KOPT-K1 (cell line): ENCODE results near the gene PLD4.

Experiments used
- H3K27ac ChIP-seq: fragments of 200-600 bp; sonication (generic); 2 replicates; pipeline ENCODE4 v1.5.1; 2016; ENCODE audit warnings: antibody characterized with exemption, mild to moderate bottlenecking, low read depth, low read length; ENCODE audit not compliant: poor library complexity, severe bottlenecking
- H3K36me3 ChIP-seq: fragments of 200-600 bp; sonication (generic); 2 replicates; pipeline ENCODE4 v1.5.1; 2017; ENCODE audit warnings: antibody characterized with exemption, mild to moderate bottlenecking, low read length, moderate library complexity; ENCODE audit not compliant: insufficient read depth
- H3K9me3 ChIP-seq: fragments of 200-600 bp; sonication (generic); 2 replicates; pipeline ENCODE4 v1.5.1; 2017; ENCODE audit warnings: antibody characterized with exemption, low read length, mild to moderate bottlenecking; ENCODE audit not compliant: insufficient read depth, poor library complexity, severe bottlenecking

PLD4 gene, protein sequence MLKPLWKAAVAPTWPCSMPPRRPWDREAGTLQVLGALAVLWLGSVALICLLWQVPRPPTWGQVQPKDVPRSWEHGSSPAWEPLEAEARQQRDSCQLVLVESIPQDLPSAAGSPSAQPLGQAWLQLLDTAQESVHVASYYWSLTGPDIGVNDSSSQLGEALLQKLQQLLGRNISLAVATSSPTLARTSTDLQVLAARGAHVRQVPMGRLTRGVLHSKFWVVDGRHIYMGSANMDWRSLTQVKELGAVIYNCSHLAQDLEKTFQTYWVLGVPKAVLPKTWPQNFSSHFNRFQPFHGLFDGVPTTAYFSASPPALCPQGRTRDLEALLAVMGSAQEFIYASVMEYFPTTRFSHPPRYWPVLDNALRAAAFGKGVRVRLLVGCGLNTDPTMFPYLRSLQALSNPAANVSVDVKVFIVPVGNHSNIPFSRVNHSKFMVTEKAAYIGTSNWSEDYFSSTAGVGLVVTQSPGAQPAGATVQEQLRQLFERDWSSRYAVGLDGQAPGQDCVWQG

DNA sequence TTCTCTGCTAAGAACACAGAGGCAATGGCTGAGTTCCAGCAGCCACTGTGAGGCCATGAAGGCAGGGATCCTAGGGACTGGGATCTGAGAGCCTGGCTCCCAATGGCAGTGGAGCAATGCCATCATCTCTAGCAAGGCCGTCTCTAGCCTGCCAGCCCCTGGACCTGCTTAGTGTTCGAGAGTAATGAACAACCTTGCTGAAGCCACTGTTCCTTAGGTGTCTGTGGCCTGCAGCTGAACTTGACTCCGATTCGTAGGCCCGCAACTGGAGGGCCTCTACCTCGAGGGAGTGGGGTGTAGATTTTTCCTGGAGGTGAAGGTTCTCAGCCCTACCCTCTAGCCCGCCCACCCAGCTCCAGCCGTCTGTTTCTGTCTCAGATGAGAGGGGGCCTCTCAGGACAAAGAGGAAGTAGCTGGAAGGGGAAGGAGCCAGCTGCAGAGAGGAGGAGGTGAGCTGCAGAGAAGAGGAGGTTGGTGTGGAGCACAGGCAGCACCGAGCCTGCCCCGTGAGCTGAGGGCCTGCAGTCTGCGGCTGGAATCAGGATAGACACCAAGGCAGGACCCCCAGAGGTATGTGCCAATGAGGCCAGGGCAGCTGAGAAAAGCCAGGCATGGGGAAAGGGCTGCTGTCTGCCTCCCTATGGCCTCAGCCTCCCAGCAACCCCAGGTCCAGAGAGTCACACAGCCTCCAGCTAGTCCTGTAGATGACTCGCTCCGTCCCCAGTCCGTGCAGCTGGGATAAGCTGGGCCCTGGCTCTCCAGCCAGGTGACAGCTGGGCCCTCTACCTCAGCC is at the start of gene PLD4:
Gene PLD4, plus strand, starts transcription at position 459 of the 793 bp plus-strand sequence. CDS start 2,262 bp downstream, outside the sequence.
- Histone ChIP-seq H3K27ac (no peak within 1 kb of the TSS), H3K36me3 (no peaks in the 10 kb centered on the region), H3K9me3 (peaks cover 14% of the 10 kb centered on the region)

DNA sequence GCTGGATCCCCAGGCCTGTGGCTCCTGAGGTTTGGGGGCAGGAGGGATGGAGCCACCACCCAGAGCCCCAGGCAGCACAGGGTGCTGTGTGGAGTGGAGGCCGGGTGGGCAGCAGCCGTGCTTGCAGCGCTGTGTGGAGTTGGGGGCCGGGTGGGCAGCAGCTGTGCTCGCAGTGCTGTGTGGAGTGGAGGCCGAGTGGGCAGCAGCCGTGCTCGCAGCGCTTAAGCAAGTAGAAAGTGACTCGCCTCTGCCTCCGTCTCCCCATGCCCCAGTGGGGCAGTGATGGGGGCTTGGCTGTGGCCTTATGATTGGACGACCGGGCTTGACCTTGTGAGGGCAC is 49.3 kb upstream of the PLD4 start:
- Histone ChIP-seq H3K9me3 (no peaks in the 10 kb centered on the region), H3K36me3 (no peaks in the 10 kb centered on the region), H3K27ac (no peak overlapping the region)

DNA sequence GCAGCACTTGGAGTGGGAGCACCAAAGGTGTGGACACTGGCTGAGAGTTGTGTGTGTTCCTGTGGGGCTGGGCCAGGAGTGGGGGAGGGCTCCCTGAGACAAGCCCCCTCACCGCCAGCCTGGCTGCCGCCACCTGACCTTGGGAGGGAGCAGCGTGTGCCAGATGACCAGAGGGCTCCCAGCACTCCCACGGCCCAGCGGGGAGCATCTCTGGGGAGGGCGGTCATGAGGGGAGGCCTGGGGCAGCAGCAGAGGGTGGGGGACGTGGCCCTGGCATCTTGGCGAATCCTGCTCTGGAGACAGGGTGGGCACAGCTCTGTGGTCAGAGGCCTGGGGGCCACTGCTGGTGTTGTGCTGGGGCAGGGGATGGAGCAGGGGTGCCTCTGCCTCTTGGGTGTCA is 48.9 kb upstream of the PLD4 start:
- no peaks in the 10 kb centered on the region for H3K36me3 ChIP-seq

DNA sequence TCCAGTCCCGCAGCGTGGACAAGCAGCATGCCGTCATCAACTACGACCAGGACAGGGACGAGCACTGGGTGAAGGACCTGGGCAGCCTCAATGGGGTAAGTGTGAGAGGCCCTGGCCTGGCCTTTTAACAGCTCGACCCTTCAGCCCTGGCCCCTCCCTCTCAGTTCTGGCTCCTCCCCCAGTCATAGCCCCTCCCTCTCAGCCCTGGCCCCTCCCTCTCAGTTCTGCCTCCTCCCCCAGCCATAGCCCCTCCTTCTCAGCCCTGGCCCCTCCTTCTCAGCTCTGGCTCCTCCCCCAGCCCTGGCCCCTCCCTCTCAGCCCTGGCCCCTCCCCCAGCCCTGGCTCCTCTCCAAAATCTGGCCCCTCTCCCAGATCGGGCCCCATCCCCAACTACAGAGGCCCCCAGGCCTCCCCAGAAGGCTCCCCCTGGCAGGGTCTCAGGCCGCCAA is 48.4 kb upstream of the PLD4 start:
- Histone ChIP-seq H3K9me3 (no peaks in the 10 kb centered on the region), H3K27ac (no peak overlapping the region), H3K36me3 (no peaks in the 10 kb centered on the region)

More for the DNA sequence above, 48.9 kb upstream of the PLD4 start:
- H3K9me3 ChIP-seq: no peaks in the 10 kb centered on the region
- no peak overlapping the region for H3K27ac ChIP-seq

DNA sequence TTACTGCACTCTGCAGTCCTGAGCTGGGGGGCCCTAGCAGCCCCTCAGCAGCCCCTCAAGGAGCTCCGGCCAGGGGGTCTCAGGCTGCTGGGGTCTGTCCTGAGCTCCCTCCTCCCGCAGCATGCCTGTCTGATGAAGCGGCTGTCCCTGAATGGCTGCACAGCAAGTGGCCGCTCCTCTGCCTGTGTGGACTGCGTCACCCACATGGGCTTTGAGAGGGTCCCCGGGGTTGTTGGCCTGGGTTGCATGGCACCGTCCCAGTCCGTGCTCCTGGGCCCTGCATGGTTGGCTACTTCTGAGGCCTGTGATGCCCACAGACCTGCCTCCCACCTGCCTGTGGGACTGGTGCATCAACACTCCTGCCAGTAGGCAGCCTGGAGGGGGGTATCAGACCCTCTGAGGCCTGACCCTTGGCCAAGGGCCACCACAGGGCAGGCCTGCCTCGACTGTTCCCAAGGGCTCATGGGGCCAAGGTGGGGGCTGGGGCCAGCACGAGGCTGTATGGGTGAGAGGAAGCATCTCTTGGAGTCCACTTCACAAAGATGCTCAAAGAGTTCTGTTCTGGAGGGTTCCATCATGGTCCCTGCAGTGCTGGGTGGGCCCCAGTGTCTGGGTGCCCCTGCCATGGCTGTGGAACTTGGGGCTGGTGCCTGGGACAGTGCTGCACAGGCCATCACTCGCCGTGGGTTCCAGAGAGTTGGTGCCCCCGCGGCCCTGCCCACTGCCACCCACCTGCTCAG is 47.4 kb upstream of the PLD4 start:
- Histone ChIP-seq H3K9me3 (no peaks in the 10 kb centered on the region), H3K27ac (no peak overlapping the region), H3K36me3 (no peaks in the 10 kb centered on the region)

DNA sequence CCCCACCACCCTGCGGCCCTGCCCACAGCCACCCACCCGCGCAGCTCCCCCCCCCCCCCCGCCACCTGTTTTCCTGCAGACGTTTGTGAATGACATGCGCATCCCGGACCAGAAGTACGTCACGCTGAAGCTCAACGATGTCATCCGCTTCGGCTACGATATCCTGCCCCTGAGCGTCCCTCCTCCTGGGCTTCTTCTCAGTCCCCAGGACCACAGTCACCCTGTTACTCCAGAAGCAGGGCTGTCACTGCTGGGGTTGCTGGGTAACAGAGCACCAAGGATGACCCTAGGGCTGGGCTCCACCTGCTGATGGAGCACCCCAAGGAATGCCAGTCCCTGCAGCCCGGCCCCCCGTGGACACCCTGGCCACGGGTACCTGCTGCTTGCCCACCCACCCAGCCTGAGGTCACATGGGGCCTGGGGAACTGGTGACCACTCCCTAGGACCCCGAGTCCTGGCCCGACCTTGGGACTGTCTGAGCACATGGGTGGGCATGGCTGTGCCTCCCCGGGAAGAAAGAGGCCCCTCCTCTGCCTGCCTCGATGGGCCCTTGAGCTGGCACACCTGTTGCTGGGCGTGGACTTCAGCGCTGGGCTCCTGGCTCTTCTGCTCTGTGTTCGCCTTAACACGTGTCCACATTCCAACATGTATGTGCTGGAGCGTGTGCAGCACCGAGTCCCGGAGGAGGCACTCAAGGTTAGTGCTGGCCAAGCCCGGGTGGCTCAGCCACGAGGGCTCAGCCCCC is 46.7 kb upstream of the PLD4 start:
- no peak overlapping the region for H3K27ac ChIP-seq
- no peaks in the 10 kb centered on the region for H3K9me3 ChIP-seq
- no peaks in the 10 kb centered on the region for H3K36me3 ChIP-seq

DNA sequence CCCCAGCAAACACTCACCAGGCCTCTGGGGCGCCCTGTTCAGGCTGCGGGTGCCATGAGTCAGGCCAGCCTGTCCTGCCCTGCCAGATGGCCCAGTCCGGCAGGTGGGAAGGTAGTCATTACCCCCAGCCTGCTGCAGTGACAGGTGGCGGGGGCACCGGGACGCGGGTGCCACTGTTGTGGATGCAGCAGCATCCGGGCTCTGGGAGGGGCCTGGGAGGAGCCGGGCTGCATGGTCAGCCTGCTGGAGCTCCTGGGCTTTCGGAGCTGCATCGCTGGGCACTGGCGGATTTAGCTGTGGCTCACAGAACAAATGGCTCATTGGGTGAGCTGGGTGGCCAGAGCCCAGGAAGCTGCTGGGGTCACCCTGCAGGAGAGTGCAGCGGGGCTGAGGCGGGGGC is 46.1 kb upstream of the PLD4 start:
- H3K36me3 ChIP-seq: no peaks in the 10 kb centered on the region
- H3K9me3 ChIP-seq: no peaks in the 10 kb centered on the region
- H3K27ac ChIP-seq: no peak overlapping the region

DNA sequence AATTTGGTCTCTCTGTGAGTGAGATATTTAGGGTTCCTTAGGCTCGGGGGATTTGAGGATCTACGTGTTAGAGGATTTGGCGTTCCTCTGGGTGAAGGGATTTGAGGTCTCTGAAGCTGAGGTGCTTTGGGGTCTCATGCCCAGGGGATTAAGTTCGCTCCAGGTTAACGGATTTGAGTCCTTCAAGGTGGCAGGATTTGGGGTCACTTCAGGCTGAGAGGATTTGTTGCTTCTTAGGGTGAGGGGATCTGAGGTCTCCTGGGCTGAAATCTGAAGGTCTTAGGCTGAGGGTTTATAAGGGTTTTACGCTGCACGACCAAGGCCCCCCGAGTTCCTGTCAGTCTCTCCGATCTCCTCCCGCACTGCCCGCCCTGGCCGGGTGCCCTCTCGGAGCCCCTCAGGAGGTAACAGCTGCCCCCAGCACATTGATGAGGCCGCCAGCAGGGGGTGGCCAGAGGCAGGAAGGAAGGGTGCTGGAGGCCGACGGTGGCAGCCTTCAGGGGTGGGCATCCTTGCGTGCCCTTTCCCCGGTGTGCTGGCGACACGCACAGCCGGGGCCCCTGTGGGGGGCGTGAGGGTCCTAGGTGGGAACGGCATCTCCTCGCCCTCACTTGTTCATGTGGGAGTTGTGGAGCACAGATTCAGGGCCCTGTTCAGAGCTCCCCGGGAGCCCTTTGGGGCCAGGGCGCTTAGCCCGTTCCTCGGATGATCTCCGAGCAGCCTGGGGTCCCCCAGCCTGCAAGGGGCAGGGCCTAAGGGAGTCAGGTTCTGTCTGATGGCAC is 45.3 kb upstream of the PLD4 start:
- Histone ChIP-seq H3K9me3 (no peaks in the 10 kb centered on the region), H3K36me3 (no peaks in the 10 kb centered on the region), H3K27ac (no peak overlapping the region)

DNA sequence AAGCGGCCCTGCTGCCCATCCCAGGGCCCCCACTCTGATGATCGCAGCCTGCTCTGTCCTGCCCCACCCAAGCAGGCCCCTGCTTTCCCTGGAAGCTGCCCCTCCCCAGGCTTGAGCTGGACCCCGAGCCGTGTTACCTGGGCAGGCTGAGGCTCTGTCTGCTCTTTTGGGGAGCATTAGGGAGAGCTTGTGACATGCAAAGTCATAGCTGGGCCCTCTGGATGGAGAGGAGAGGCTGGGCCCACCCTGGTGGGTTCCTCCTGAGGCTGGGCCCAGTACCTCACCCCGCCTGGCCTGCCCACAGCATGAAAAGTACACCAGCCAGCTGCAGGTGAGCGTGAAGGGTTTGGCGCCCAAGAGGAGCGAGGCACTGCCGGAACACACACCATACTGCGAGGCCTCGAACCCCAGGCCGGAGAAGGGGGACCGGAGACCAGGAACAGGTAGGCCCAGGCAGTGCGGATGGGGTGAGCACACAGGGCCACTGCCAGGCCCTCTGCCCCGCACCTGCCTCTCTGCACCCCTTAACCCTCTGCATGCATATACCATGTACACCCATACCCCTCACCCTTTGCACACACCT is 44.6 kb upstream of the PLD4 start:
- Histone ChIP-seq H3K27ac (no peak overlapping the region), H3K36me3 (no peaks in the 10 kb centered on the region), H3K9me3 (no peaks in the 10 kb centered on the region)

DNA sequence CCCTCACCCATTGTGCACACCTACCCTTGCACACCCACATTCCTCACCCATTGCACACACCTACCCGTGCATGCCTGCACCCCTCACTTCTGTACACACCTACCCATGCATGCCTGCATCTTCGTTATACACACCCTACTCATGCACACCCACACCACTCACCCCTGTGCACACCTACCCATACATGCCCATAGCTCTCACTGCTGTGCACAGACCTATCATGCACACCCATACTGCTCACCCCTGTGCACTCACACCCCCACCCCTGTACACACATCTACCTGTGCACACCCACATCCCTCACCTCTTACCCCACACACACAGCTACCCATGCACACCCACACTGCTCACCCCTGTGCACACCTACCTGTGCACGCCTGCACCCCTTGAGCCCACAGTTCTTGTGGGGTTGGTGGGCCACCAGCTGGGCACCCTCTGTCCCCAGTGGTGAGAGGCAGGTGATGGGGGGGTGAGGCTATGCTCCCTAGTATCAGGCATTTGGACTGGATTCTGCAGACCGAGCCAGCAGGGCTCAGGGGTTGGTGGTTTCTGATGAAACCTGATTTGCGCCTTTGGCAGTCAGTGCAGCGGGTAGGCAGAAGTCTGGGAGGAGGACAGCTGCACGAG is 44.0 kb upstream of the PLD4 start:
- H3K27ac ChIP-seq: no peak overlapping the region
- H3K9me3 ChIP-seq: no peaks in the 10 kb centered on the region
- H3K36me3 ChIP-seq: no peaks in the 10 kb centered on the region

DNA sequence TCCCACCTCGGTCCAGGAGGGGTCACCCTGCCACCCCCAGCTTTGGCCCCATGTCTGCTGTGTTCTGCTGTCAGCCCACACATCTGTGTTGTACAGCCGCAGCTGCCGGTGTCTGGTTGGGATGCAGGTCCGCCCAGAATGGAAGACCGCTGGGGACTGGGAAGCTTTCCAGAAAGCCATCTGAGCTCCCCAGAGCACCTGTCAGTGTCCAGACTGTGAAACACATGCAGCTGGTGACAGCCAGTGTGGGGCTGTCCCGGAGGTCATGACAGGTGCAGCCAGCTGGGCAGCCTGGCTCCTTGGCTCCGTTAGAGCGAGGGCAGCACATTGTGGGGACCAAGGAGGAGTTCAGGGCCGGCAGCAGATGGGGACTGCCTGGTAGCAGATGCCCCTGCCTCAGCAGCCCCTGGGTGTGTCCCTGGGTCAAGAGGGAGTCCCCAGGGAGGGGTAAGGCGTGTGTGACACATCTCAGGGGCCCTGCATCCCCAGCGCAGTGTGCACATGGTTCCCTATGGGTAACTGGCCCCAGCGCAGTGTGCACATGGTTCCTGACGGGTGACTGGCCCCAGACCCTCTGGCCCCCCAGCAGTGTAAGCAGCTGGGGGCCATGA is 43.2 kb upstream of the PLD4 start:
- H3K9me3 ChIP-seq: no peaks in the 10 kb centered on the region
- H3K27ac ChIP-seq: no peak overlapping the region
- H3K36me3 ChIP-seq: no peaks in the 10 kb centered on the region

DNA sequence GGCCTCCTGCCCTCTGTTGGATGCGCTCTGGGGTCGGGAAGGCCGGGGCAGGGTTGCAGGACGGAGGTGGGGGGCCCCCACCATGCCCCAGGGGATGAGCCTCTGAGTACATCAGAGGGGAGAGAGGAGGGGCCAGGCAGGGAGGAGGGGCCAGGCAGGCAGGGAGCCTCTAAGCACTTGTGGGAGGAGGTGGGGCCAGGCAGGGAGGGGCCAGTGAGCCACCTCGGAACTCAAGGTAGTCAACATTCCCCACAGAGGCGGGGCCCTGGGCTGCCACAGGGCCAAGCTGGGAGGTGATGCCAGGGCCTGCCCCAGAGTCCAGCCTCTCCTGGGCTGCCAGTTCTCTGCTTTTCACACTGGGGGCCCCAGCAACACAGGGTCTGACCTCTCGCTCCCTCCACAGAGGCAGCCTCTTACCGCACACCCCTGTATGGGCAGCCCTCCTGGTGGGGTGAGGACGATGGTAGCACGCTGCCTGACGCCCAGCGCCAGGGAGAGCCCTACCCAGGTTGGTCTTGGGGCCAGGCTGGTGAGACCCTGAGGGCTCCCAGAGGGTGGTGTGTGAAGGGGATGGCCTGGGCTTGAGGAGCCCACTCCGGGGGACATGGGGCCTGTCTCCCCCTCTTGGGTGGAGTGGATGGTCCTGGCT is 42.2 kb upstream of the PLD4 start:
- no peaks in the 10 kb centered on the region for H3K36me3 ChIP-seq
- H3K9me3 ChIP-seq: no peaks in the 10 kb centered on the region
- H3K27ac ChIP-seq: no peak overlapping the region
